HG03103 (cell line): ENCODE measurements around the gene ATP11B.
A peak's percentile ranks its signal among the peaks of the same experiment; 100 is the strongest.

Experiments
- ATAC-seq: cut with Tn5 transposase; IDR thresholded peaks from one replicate; pipeline ENCODE4 v1.9.1; 2021; ENCODE audit warnings: low read depth; ENCODE audit not compliant: unreplicated experiment

ATP11B gene

DNA sequence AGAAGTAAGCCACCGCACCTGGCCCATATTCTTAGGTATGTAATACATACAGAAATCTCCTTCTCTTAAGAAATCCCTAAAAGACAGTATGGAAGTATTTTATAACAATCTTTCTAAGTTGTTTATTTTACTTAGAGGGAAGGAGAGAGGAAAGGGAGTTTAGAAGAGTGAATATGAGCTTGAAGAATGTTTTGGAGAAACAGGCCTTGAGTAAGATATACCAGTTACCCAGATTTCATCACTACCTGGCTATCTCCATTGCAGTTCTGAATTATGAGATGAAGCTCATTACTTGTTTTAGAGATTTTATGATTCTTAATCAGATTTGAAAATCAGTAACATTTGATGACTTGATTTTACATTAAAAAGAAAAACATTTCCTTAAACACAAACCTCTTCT lies 115.2 kb downstream of the ATP11B start:
- ATAC-seq = no peak

DNA sequence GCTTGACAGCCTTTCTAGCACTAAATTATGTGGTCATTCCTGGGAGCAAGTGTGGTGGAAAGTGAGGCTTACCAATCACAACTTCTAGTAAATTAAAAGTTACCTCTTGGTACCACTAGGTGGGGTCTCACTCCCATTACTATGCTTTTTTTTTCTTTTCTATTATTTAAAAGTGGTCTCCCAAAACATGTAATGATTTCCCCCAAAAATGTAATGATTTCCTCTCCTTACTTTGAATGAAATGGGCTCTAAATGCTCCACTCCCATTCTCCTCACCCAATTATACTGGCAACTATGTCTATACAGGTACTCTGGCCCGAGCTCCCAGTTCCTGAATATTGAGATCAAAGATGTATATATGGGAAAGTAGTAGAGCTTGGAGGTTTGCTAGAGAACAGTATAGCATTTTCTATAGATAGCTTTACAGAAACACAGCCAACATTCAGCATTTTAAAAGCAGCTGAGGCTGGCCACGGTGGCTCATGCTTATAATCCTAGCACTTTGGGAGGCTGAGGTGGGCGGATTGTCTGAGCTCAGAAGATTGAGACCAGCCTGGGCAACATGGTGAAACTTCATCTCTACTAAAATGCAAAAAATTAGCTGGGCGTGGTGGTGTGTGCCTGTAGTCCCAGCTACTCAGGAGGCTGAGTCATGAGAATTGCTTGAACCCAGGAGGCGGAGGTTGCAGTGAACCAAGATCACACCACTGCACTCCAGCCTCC lies 116.2 kb downstream of the ATP11B start:
- no peak for ATAC-seq

DNA sequence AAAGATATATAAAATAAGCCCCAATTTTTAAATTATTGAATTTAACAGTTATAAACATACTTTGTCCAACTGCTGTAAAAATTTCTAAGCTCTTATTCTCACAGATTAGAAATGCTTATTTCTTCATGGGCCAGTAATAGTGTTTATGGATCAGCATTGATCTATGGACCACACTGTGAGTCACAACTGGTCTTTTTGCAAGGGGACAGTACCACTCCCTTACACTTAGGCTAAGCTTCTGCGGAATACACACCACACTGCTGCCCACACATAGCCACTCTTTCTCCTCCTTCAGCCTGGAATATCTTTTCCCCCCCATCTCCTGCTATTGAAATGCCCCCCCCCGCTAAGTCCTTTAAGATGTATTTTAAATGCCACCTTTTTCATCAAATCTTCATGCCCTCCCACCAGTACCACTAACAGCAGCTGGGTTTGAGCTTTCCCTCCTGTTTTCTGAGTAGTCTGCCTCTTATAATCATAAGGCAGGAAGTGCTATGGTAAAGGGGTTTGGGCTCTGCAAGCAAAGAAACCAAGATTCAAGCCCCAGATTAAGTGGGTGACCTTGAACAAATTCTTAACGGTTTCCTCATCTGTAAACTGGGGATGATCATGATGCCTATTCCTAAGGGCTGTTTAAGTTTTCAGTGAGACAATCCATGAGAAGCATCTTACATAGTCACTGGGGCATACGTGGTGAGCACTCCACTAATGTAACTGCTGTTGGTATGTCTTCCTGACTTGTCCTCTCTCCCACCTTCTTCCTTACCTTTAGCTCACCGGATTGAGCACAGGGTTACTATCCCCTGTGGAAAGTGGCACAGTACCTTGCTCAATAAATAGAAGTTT lies 117.9 kb downstream of the ATP11B start:
- ATAC-seq = no peak

DNA sequence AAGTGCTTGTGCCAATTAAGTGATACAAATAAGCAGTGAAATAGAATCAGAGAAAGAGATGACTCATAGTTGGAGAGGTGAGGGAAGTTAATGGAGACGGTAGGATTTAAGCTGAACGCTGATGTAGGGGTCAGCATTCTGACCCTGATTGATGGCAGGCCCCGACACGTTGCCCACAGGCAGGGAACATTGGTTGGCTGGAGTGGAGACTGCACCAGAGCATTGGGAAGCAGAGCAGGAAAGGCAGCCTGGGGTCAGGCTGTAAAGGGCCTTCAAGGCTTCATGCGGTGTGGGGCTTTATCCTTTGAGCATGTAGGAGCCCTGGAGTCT lies 118.4 kb downstream of the ATP11B start:
- ATAC-seq = no peak

DNA sequence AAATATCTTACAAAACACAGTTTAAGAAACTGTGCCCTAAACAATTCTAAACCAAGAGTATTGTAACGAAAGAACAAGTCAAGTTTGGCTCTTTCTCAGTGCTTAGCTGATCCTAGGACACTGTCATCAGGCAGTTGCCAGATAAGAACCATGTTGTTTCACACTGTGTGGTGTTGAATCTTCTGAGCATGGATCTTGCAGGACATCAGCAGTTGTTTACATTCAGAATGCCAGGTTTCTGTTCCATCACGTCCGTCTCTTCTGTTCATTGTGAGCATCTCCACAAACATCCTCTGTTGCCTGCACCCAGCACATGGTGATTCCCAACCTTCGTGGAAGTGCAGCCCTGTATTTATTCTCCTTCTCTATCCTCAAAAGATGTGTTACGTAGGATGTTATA lies 119.2 kb downstream of the ATP11B start:
- no peak for ATAC-seq

DNA sequence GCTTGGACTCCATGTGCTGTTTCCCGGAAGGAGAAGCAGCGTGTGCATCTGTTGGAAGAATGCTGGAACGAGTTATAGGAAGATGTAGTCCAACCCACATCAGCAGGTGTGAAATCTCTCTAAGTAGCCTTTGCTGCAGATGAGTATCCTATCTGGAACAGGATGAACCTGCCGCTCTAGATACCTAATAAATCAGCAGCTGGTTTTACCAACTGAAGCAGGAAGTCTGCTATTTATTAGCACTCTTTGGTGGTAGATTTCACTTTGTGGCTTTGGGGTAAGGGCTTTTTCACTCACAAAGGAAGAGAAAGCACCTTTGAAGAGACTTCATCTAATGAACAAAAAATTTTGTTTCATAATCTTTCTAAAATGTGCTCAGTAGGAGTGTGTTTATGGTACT lies 120.6 kb downstream of the ATP11B start:
- peak; percentile 94 for ATAC-seq

DNA sequence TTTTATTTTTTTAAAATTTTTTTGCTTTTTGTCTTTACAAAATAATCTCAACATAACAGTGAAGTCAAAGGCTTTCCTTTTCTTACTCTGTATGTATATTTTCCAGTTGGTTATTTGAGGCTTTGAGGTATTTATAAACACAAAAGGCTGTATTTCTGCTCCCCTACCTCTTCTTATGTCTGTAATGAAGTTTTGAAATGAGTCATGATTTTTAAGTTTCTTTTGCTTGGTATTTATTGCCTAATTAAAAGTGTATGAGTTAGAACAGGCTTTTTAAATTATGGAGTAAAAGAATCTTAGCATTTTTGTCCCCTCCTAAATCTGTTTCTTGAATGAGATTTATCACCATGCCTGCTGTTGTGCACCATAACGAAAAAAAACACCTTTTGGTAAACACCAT lies 121.0 kb downstream of the ATP11B start:
- peak; percentile 38 for ATAC-seq

DNA sequence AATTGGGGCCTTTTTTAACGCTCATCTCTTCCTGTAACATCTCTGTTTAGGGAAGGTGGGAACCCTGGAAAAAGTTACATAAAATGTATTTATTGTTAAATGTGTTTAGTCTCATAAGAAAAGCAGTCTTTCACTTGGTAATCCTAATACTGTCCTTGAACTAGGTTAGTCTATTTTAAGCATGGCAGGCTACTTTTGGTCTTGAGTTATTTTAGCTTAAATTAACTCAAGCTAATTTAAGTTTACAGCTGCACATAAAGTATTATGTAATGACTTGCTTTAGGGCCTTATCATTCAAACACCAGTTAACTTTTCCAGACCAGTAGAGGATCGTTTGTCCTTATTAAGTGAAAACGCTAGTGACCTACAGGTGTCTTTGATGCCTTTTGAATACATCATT lies 123.8 kb downstream of the ATP11B start:
- ATAC-seq = no peak

DNA sequence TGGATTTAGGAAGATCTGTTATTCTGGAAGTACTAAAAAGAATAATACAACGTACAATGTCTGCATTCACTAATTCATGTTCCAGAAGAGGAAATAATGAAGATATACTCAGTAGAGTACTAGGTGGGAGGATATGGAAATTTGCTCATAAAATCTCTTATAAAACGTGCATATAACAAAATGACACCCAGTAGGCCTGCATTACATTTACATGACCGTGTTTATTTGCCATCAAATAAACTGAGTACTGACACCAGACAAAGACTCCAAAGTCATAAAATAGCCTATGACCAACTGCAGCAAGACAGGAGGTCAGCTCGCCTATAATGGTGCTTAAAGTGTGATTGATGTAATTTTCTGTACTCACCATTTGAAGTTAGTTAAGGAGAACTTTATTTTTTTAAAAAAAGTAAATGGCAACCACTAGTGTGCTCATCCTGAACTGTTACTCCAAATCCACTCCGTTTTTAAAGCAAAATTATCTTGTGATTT lies 126.6 kb downstream of the ATP11B start:
- no peak for ATAC-seq

DNA sequence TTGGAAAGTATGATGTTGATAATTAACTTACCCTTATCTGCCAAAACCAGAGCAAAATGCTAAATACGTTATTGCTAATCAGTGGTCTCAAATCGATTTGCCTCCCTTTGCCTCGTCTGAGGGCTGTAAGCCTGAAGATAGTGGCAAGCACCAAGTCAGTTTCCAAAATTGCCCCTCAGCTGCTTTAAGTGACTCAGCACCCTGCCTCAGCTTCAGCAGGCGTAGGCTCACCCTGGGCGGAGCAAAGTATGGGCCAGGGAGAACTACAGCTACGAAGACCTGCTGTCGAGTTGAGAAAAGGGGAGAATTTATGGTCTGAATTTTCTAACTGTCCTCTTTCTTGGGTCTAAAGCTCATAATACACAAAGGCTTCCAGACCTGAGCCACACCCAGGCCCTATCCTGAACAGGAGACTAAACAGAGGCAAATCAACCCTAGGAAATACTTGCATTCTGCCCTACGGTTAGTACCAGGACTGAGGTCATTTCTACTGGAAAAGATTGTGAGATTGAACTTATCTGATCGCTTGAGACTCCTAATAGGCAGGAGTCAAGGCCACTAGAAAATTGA lies 127.3 kb downstream of the ATP11B start:
- ATAC-seq = no peak

DNA sequence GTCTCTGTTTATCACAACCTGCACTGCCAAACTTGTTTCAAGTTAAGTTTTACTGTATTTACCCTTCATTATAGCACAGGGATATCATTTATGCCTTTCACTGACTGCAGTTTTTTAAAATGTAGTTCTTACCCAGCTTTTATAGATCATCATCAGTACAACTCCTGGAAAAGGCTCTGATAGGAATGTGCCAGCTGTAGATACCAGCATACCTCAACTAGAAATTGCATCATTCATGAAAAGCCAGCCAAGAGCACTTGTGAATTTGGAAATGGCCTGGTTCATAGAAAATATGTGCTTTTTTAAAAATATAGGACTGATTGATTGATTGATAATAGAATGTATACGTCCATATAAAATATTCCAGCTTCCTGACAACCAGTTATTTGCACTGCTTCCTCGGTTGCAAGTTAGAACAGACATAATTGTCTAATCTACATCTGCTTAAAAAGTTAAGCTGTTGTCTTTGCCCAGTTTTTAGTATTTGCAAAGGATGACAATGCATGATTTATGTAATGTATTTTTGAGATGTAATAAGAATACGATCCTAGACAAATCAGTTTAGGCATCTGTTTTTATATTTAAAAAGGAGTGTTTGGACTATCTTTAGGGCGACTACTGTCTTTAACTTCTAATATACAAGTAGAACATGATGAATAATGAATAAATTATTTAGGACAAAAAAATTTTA lies 128.5 kb downstream of the ATP11B start:
- ATAC-seq = no peak

DNA sequence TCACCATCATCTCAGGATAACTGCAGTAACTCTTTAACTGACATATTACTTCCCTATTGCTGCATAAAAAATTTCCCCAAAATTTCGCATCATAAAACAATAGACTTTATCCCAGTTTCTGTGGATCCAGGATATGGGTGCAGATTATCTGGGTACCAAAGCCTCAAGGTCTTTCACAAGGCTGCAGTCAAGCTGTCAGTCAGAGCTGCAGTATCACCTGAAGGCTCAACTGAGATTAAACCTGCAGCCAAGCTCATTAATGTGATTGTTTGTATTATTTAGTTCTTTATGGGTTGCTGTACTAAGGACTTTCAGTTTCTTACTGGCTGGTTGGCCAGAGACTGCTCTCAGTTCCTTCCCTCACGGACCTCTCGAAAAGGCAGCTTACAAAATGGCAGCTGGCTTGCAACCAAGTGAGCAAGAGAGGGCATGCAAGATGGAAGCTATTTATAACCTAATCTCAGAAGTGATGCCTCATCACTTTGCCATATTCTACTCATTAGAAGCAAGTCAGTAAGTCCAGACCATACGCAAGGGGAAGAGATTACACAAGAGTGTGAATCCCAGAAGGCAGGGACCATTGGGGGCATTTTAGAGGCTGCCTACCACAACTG lies 132.1 kb downstream of the ATP11B start:
- peak; percentile 96 for ATAC-seq

DNA sequence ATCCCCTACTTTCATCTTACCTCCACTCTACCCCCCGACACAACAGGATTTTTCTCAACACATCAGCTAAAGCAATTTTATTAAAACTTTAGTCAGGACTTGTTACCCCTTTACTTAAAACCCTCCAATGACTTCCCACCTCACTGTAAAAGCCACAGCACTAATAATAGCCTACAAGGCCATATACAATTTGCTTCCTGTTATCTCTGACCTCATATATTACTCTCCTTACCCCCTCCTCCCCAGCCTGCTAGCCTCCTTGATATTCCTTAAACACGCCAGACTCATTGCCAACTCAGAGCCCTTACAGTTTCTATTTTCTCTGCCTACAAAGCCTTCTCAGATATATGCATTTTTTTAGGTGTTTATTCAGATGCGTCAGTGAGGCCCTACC lies 132.6 kb downstream of the ATP11B start:
- no peak for ATAC-seq

DNA sequence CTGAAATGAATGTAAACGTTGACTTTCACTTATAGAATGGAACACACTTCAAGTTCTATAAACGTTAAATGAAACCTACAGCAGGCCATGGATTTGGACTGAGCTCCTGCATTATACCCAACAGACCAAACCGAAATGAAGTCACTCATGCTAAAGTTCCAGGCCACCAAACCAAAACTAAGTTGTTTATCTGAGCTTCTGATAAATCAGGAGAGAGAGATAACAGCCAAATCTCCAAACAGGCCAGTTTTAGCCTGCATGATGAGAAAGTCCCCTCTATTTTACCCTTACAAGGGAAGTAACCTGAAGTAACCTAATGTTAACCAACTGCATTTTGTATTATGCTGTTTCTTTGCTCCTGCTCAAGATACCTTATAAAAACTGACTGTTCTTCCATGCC lies 142.5 kb downstream of the ATP11B start:
- no peak for ATAC-seq

DNA sequence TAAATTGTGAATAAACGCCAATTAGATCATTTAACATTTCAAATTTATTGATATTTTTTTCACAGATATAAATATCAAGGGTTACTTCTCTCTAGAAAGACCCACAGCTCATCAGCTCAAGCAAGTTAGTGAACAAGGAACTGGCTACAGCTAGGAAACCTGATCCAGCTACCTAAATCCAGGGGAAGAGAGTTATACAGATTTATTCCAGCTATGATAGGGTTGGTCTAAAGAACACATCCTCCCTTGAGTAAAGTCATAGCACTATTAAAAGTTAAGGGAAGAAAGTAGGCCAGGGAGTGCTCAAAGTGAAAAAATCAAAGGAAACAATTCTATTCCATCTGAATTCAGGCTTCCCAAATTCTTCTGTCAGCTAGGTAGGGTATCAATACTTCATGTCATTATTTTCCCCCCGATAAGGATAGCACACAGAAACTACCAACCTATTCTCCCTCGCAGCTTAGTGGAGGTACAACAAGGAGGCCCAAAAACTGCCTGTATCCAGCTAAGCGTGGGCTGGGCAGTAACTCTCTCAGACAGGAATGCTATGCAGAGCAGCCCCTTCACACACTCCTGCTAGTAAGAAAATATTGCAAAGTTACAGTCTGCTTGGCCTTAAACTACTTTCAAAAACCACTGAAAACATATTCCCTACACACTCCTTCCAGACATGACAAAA lies 143.1 kb downstream of the ATP11B start:
- ATAC-seq = no peak

DNA sequence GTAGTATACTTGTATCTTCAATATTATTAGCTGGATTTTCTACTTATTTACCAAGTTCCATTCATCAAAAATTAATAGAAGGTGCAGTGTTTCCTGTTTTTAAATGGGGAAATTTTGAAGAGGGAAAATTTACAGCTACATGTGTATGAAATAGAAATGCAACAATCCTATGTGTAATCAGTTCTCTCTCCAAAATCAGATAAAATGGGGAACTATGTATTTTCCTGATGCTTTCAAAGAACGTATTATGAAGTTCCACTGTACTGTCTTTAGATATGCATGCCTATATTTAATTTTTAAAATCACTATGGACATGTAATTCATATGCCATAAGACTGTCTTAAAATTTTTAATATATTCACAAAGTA lies 143.6 kb downstream of the ATP11B start:
- no peak for ATAC-seq

DNA sequence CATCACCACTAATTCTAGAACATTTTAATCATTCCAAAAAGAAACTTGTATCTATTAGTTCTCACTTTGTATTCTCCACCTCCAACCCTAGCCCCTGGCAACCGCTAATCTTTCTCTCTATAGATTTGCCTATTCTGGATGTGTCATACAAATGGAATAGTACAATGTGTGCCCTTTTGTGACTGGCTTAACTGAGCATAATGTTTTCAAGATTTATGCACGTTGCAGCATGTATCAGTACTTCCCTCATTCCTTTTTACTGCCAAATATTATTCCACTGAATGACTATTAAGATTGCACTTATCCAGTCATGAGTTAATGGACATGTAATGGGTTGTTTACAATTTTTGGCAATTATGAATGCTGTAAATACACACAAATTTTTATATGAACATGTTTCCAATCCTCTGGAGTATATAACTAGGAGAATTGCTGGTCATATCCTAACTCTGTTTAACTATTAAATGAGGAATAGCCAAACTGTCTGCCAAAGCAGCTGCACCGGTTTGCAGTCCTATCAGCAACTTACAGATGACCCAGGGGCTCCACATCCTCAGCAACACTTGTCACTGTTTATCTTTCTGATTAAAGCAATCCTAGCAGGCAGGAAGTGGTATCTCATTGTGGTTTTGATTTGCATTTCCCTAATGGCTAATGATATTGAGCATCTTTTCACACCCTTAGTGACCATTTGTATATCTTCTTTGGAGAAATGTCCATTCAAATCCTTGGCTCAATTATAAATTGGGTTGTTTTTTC lies 144.2 kb downstream of the ATP11B start:
- ATAC-seq = no peak

DNA sequence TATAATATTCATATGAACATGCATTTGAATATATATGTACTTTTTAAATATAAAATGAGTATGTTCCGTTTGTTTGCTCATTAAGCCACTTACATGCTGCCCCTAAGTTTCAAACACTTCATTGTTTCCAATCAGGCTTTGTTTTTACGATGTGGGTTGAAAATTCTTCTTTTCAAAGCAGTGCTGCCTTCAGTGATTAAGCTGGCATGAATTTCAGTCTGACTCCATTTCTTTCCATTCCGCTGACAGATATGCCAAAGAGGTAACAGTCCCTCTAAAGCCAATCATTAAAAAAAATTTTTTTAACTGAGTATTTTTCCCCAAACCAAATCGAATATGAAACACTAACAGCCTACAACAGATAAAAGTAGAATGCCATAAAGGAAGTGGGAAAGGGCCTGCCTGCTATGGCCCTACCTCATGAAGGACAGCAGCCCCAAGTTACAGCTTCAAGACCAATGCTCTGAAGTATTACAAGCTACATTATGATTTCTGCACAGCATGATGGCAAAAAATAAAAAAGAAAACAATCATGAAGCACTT lies 147.0 kb downstream of the ATP11B start:
- no peak for ATAC-seq

DNA sequence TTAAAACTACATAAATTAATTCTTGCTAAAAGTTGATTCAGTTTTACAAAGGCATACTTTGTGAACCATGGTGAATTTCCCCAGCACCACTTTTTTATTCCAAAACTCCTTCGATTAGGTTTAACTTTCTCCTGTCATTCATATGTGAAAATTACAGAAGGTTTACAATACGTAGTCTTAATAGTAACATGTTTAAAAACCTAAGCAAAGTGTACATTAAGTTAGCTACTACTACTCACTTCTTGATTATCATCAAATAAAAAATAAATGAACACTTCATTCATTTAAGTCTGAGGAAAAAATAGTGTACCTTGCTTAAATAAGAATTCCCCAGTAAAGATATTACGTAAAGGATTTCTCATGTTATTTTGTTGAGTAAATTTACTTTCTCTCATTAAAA lies 148.4 kb downstream of the ATP11B start:
- no peak for ATAC-seq
